Lower lobe of right lung (tissue), 2 donors: ENCODE results near the gene XIRP2. TPM values are rescaled to one million over a fixed set of nuclear protein-coding genes. Genes with fewer than 3 reads are reported as not detected.

Source experiments
- ATAC-seq, 2 donors: fragments of 200-7000 bp; cut with Tn5 transposase; one replicate each; pipeline ENCODE4 v1.9.1; 2020 to 2022; ENCODE audit warnings: mild to moderate bottlenecking in 2 of 2, moderate library complexity in 2 of 2
- DNase-seq: peaks from one replicate; pipeline ENCODE4 v3.0.0-alpha.2; 2020
- H3K27ac ChIP-seq: fragments of 200-600 bp; one replicate; pipeline ENCODE4 v1.8.0; 2022
- H3K27me3 ChIP-seq: fragments of 200-600 bp; one replicate; pipeline ENCODE4 v1.8.0; 2022; ENCODE audit warnings: low read depth
- H3K36me3 ChIP-seq: fragments of 200-600 bp; one replicate; pipeline ENCODE4 v1.8.0; 2022; ENCODE audit warnings: mild to moderate bottlenecking
- H3K4me1 ChIP-seq: fragments of 200-600 bp; one replicate; pipeline ENCODE4 v1.8.0; 2022
- H3K4me3 ChIP-seq: fragments of 200-600 bp; one replicate; pipeline ENCODE4 v1.8.0; 2022; ENCODE audit warnings: mild to moderate bottlenecking
- H3K9me3 ChIP-seq: fragments of 200-600 bp; one replicate; pipeline ENCODE4 v1.8.0; 2022
- CTCF ChIP-seq: fragments of 200-600 bp; IDR thresholded peaks from one replicate; pipeline ENCODE4 v1.8.0; 2022; ENCODE audit warnings: antibody characterized with exemption, mild to moderate bottlenecking
- intact Hi-C: fragments of 100-400 bp; cut with DNase I; formaldehyde crosslinking; loops from one replicate; pipeline ENCODE4 v1.11.0; 2022
- total RNA-seq: library from RNA; stranded (reverse); fragmentation: NEBNext Ultra II Directional; extraction: Animal tissue kit (Norgen Biotek cat#: 25700); gene quantifications from one replicate; pipeline ENCODE4 v1.2.1, GENCODE V29; 2021
- donor health status: DM: no; HTN: yes; CAD: no; lungs with severe emphysema.

XIRP2 gene
- total RNA-seq, 1 donor from 2014 or later: 0.18 TPM

- Histone ChIP-seq H3K27me3 (no peaks in the 10 kb centered on the region), H3K27ac (no peak overlapping the region), H3K36me3 (no peaks in the 10 kb centered on the region), H3K4me3 (no peak overlapping the region), H3K9me3 (no peaks in the 10 kb centered on the region), H3K4me1 (no peaks in the 10 kb centered on the region)
- ATAC-seq: no peak
- DNase-seq: no peak
- intact Hi-C loops: no loop called here
- no peak for TF ChIP-seq CTCF
These were observed 3.4 kb downstream of the XIRP2 start for GRCh38 chr2:166891727-166892126.

GRCh38 chr2:166892397-166892796, 4.1 kb downstream of the XIRP2 start:
- Histone ChIP-seq H3K4me1 (no peaks in the 10 kb centered on the region), H3K9me3 (no peaks in the 10 kb centered on the region), H3K36me3 (no peaks in the 10 kb centered on the region), H3K27ac (no peak overlapping the region), H3K27me3 (no peaks in the 10 kb centered on the region), H3K4me3 (no peak overlapping the region)
- ATAC-seq: no peak
- no peak for TF ChIP-seq CTCF
- intact Hi-C loops: no loop called here
- no peak for DNase-seq

GRCh38 chr2:166895243-166895642, 7.0 kb downstream of the XIRP2 start:
- H3K9me3 ChIP-seq: no peaks in the 10 kb centered on the region
- intact Hi-C loops: no loop called here
- DNase-seq: no peak
- no peaks in the 10 kb centered on the region for H3K27me3 ChIP-seq
- no peaks in the 10 kb centered on the region for H3K4me1 ChIP-seq
- no peak overlapping the region for H3K4me3 ChIP-seq
- TF ChIP-seq CTCF: no peak
- H3K27ac ChIP-seq: no peak overlapping the region
- H3K36me3 ChIP-seq: no peaks in the 10 kb centered on the region
- no peak for ATAC-seq

- no peak for DNase-seq
- Histone ChIP-seq H3K36me3 (no peaks in the 10 kb centered on the region), H3K27ac (no peak overlapping the region), H3K9me3 (no peaks in the 10 kb centered on the region), H3K27me3 (no peaks in the 10 kb centered on the region), H3K4me3 (no peak overlapping the region), H3K4me1 (no peaks in the 10 kb centered on the region)
- no peak for ATAC-seq
- TF ChIP-seq CTCF: no peak
- intact Hi-C loops: no loop called here
These were observed 9.4 kb downstream of the XIRP2 start for GRCh38 chr2:166897666-166898065.

- H3K4me1 ChIP-seq: no peaks in the 10 kb centered on the region
- no peak for DNase-seq
- no peaks in the 10 kb centered on the region for H3K9me3 ChIP-seq
- no peaks in the 10 kb centered on the region for H3K36me3 ChIP-seq
- no peak for ATAC-seq
- intact Hi-C loops: no loop called here
- H3K4me3 ChIP-seq: no peak overlapping the region
- H3K27ac ChIP-seq: no peak overlapping the region
- no peak for TF ChIP-seq CTCF
- no peaks in the 10 kb centered on the region for H3K27me3 ChIP-seq
These were observed 11.4 kb downstream of the XIRP2 start for GRCh38 chr2:166899676-166900075.

GRCh38 chr2:166900700-166901099, 12.4 kb downstream of the XIRP2 start:
- DNase-seq (no peak), ATAC-seq (no peak)
- no peaks in the 10 kb centered on the region for H3K4me1 ChIP-seq
- intact Hi-C loops: no loop called here
- H3K4me3 ChIP-seq: no peak overlapping the region
- H3K27me3 ChIP-seq: no peaks in the 10 kb centered on the region
- H3K36me3 ChIP-seq: no peaks in the 10 kb centered on the region
- H3K27ac ChIP-seq: no peak overlapping the region
- no peak for TF ChIP-seq CTCF
- no peaks in the 10 kb centered on the region for H3K9me3 ChIP-seq
